NT2/D1 (cell line): ENCODE data around the gene BRINP3.

Experiments used
- SUZ12 ChIP-seq: IDR thresholded peaks from 2 replicates; pipeline ENCODE4 v1.6.1; 2011; ENCODE audit not compliant: insufficient read length, insufficient read depth; ENCODE audit errors: extremely low read depth
- YY1 ChIP-seq: IDR thresholded peaks from 2 replicates; pipeline ENCODE4 v1.6.1; 2011; ENCODE audit not compliant: insufficient read length, insufficient read depth
- ZNF274 ChIP-seq: IDR thresholded peaks from 2 replicates; pipeline ENCODE4 v1.6.1; 2011; ENCODE audit warnings: mild to moderate bottlenecking, low read depth, low read length

DNA sequence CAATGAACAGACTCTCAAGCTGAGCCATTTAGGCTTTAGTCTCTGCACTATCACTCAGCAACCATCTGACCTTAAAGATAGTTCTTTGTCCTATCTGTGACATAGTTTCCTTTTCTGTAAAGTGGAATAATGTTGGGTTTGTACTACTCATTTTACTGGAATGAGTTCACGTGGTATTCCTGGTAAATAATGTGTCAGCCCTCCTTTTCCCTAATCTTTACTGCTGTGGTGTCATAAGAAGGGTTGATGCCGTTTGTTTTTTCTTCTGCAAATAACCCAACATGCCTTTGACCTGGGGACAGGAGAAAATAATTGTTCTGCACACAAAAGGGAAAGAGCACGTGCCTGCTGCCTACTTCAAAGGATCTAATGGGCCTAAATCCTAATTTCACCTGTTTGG, 297.8 kb downstream of the BRINP3 start:
- TF ChIP-seq YY1 (no peak), SUZ12 (no peak), ZNF274 (no peak)
